CD8-positive, alpha-beta memory T cell (primary cell): ENCODE measurements around the gene CLTCL1. TPM values are rescaled to one million over a fixed set of nuclear protein-coding genes. Genes with fewer than 3 reads are reported as not detected.
A peak's percentile ranks its signal among the peaks of the same experiment; 100 is the strongest.

ENCODE experiments used
- CTCF ChIA-PET: fragments of 350-600 bp; sonication (Branson Sonifier 250); formaldehyde crosslinking; loops from one replicate; lab custom pipeline; 2021; ENCODE audit warnings: antibody characterized with exemption; lab: Charles Lee
- POLR2A ChIA-PET: fragments of 350-600 bp; sonication (Branson Sonifier 250); formaldehyde crosslinking; loops from one replicate; lab custom pipeline; 2021; ENCODE audit warnings: antibody characterized with exemption; lab: Charles Lee
- DNase-seq, 5 donors: peaks; one replicate each; pipeline versions ENCODE4 v3.0.0 to v3.0.0-alpha.2; 2020 to 2022; ENCODE audit warnings: mixed read lengths in 1 of 5
- H3K27ac ChIP-seq: one replicate; pipeline ENCODE4 v1.7.0; 2013; ENCODE audit warnings: low read depth, mild to moderate bottlenecking, low read length, moderate library complexity
- H3K27me3 ChIP-seq: 2 replicates; pipeline ENCODE4 v1.7.0; 2013; ENCODE audit warnings: low read length, mild to moderate bottlenecking; ENCODE audit not compliant: insufficient read depth, poor library complexity, severe bottlenecking
- H3K36me3 ChIP-seq: 2 replicates; pipeline ENCODE4 v1.7.0; 2013; ENCODE audit warnings: mild to moderate bottlenecking, low read length, moderate library complexity; ENCODE audit not compliant: insufficient read depth
- H3K4me1 ChIP-seq: 2 replicates; pipeline ENCODE4 v1.7.0; 2013; ENCODE audit warnings: mild to moderate bottlenecking, low read length, moderate library complexity; ENCODE audit not compliant: insufficient read depth
- H3K4me3 ChIP-seq: 2 replicates; pipeline ENCODE4 v1.7.0; 2013; ENCODE audit warnings: mild to moderate bottlenecking, low read length
- H3K9me3 ChIP-seq: 2 replicates; pipeline ENCODE4 v1.7.0; 2013; ENCODE audit warnings: mild to moderate bottlenecking, low read length
- H3K27ac Mint-ChIP-seq, 8 donors: one replicate each; pipeline ENCODE4 v1.8.0; 2020 to 2021; ENCODE audit warnings: mixed read lengths in 8 of 8, mild to moderate bottlenecking in 6 of 8, inconsistent platforms in 3 of 8, moderate library complexity in 3 of 8
- H3K27me3 Mint-ChIP-seq, 2 donors: one replicate each; pipeline ENCODE4 v1.8.0; 2020 to 2021; ENCODE audit warnings: mixed read lengths in 2 of 2, mild to moderate bottlenecking in 1 of 2, moderate library complexity in 1 of 2
- H3K36me3 Mint-ChIP-seq, 3 donors: one replicate each; pipeline ENCODE4 v1.8.0; 2020 to 2021; ENCODE audit warnings: mixed read lengths in 3 of 3, inconsistent platforms in 1 of 3, mild to moderate bottlenecking in 1 of 3
- H3K4me1 Mint-ChIP-seq, 3 donors: one replicate each; pipeline ENCODE4 v1.8.0; 2020 to 2021; ENCODE audit warnings: mixed read lengths in 3 of 3, inconsistent platforms in 1 of 3, mild to moderate bottlenecking in 1 of 3
- H3K4me3 Mint-ChIP-seq, 7 donors: one replicate each; pipeline ENCODE4 v1.8.0; 2020 to 2021; ENCODE audit warnings: mixed read lengths in 7 of 7, mild to moderate bottlenecking in 6 of 7, moderate library complexity in 4 of 7, inconsistent platforms in 2 of 7
- H3K9me3 Mint-ChIP-seq, 5 donors: one replicate each; pipeline ENCODE4 v1.8.0; 2020 to 2022; ENCODE audit warnings: mixed read lengths in 5 of 5, mild to moderate bottlenecking in 3 of 5, moderate library complexity in 2 of 5, inconsistent platforms in 1 of 5
- polyA plus RNA-seq: library from polyadenylated mRNA; unstranded; fragments of 300-500 nt; fragmentation: Illumina TruSeq; gene quantifications from one replicate; pipeline ENCODE4 v1.2.3, GENCODE V29; 2021
- total RNA-seq, 2 experiments: library from RNA; stranded (reverse); gene quantifications; one replicate each; pipeline ENCODE4 v1.2.3, GENCODE V29; 2021

Gene CLTCL1
- total and polyA plus RNA-seq, 3 experiments from 2014 or later: 0.51 to 0.88 (median 0.58) TPM

- Mint-ChIP-seq H3K4me1 (peaks cover 16 to 40% (median 22%) of the 10 kb centered on the region in 3 donors), H3K27me3 (no peaks in the 10 kb centered on the region), H3K36me3 (peaks cover 0 to 5% (median 0%) of the 10 kb centered on the region in 3 donors), H3K9me3 (no peaks in the 10 kb centered on the region), H3K4me3 (peak overlapping the region; percentile 59 to 71 (median 66)), H3K27ac (peak overlapping the region in 5 of 8 donors; percentile 54 to 90 (median 82))
- Histone ChIP-seq H3K27ac (peak overlapping the region; percentile 7), H3K9me3 (no peaks in the 10 kb centered on the region), H3K4me1 (peaks cover 27% of the 10 kb centered on the region), H3K4me3 (no peak overlapping the region), H3K36me3 (peaks cover 5% of the 10 kb centered on the region), H3K27me3 (no peaks in the 10 kb centered on the region)
- no peak for DNase-seq
- ChIA-PET CTCF (no interaction called here), POLR2A (no interaction called here)
These were observed 114.8 kb downstream of the CLTCL1 start for GRCh38 chr22:19176732-19177131.

GRCh38 chr22:19176175-19176643, 115.3 kb downstream of the CLTCL1 start:
- no peaks in the 10 kb centered on the region for H3K9me3 Mint-ChIP-seq
- CTCF ChIA-PET: no interaction called here
- no peaks in the 10 kb centered on the region for H3K27me3 Mint-ChIP-seq
- Histone ChIP-seq H3K27ac (peak overlapping the region; percentile 7), H3K4me1 (peaks cover 27% of the 10 kb centered on the region), H3K36me3 (peaks cover 5% of the 10 kb centered on the region), H3K4me3 (no peak overlapping the region), H3K27me3 (no peaks in the 10 kb centered on the region), H3K9me3 (no peaks in the 10 kb centered on the region)
- peaks cover 16 to 43% (median 22%) of the 10 kb centered on the region in 3 donors for H3K4me1 Mint-ChIP-seq
- H3K4me3 Mint-ChIP-seq: peak overlapping the region; percentile 17 to 71 (median 66)
- peaks cover 0 to 9% (median 0%) of the 10 kb centered on the region in 3 donors for H3K36me3 Mint-ChIP-seq
- POLR2A ChIA-PET: no interaction called here
- no peak for DNase-seq
- H3K27ac Mint-ChIP-seq: peak overlapping the region in 4 of 8 donors; percentile 45 to 70 (median 60)

- H3K9me3 Mint-ChIP-seq: no peaks in the 10 kb centered on the region
- CTCF ChIA-PET: interaction anchor here (1.5 kb wide), 1 partner anchor 31 kb away, joined by 4 read pairs; the partner anchor contains the start of gene ESS2
- H3K36me3 Mint-ChIP-seq: peaks cover 0 to 14% (median 0%) of the 10 kb centered on the region in 3 donors
- DNase-seq: no peak
- POLR2A ChIA-PET: no interaction called here
- no peaks in the 10 kb centered on the region for H3K27me3 Mint-ChIP-seq
- H3K4me1 Mint-ChIP-seq: peaks cover 19 to 46% (median 25%) of the 10 kb centered on the region in 3 donors
- Histone ChIP-seq H3K27ac (no peak overlapping the region), H3K27me3 (no peaks in the 10 kb centered on the region), H3K36me3 (peaks cover 5% of the 10 kb centered on the region), H3K4me1 (peaks cover 32% of the 10 kb centered on the region), H3K4me3 (no peak overlapping the region), H3K9me3 (no peaks in the 10 kb centered on the region)
- H3K27ac Mint-ChIP-seq: peak overlapping the region in 5 of 8 donors; percentile 14 to 82 (median 58)
- peak overlapping the region; percentile 17 to 64 (median 30) for H3K4me3 Mint-ChIP-seq
These were observed 115.8 kb downstream of the CLTCL1 start for GRCh38 chr22:19175602-19176174.

- CTCF ChIA-PET: interaction anchor here (1.5 kb wide), 1 partner anchor 31 kb away, joined by 4 read pairs; the partner anchor contains the start of gene ESS2
- H3K27me3 ChIP-seq: peaks cover under 1% of the 10 kb centered on the region
- peak overlapping the region in 3 of 8 donors; percentile 5 to 60 (median 45) for H3K27ac Mint-ChIP-seq
- POLR2A ChIA-PET: no interaction called here
- peak overlapping the region in 2 of 7 donors; percentile 19 to 61 for H3K4me3 Mint-ChIP-seq
- no peaks in the 10 kb centered on the region for H3K9me3 ChIP-seq
- H3K9me3 Mint-ChIP-seq: no peaks in the 10 kb centered on the region
- H3K27ac ChIP-seq: no peak overlapping the region
- peaks cover 37% of the 10 kb centered on the region for H3K4me1 ChIP-seq
- no peak for DNase-seq
- H3K27me3 Mint-ChIP-seq: peaks cover 3 to 4% of the 10 kb centered on the region in 2 donors
- H3K36me3 ChIP-seq: peaks cover 5% of the 10 kb centered on the region
- peaks cover 24 to 52% (median 29%) of the 10 kb centered on the region in 3 donors for H3K4me1 Mint-ChIP-seq
- peaks cover 0 to 14% (median 0%) of the 10 kb centered on the region in 3 donors for H3K36me3 Mint-ChIP-seq
- H3K4me3 ChIP-seq: no peak overlapping the region
These were observed 116.4 kb downstream of the CLTCL1 start for GRCh38 chr22:19175026-19175601.

GRCh38 chr22:19174106-19175025, 117.2 kb downstream of the CLTCL1 start:
- Histone ChIP-seq H3K4me1 (peaks cover 40% of the 10 kb centered on the region), H3K36me3 (peaks cover 5% of the 10 kb centered on the region), H3K27me3 (peaks cover 8% of the 10 kb centered on the region), H3K9me3 (no peaks in the 10 kb centered on the region), H3K27ac (no peak overlapping the region), H3K4me3 (no peak overlapping the region)
- ChIA-PET CTCF (interaction anchor here (1.5 kb wide), 1 partner anchor 30 kb away, joined by 4 read pairs; the partner anchor contains the start of gene ESS2), POLR2A (no interaction called here)
- Mint-ChIP-seq H3K9me3 (no peaks in the 10 kb centered on the region), H3K27me3 (peaks cover 3 to 7% of the 10 kb centered on the region in 2 donors), H3K4me1 (peaks cover 24 to 53% (median 28%) of the 10 kb centered on the region in 3 donors), H3K4me3 (peak overlapping the region in 2 of 7 donors; percentile 32 to 94), H3K27ac (peak overlapping the region in 3 of 8 donors; percentile 1 to 94 (median 71)), H3K36me3 (peaks cover 0 to 14% (median 0%) of the 10 kb centered on the region in 3 donors)
- no peak for DNase-seq

GRCh38 chr22:19173047-19174035, 118.2 kb downstream of the CLTCL1 start:
- Mint-ChIP-seq H3K9me3 (no peaks in the 10 kb centered on the region), H3K4me1 (peaks cover 23 to 58% (median 25%) of the 10 kb centered on the region in 3 donors), H3K36me3 (peaks cover 0 to 11% (median 0%) of the 10 kb centered on the region in 3 donors), H3K27ac (peak overlapping the region; percentile 65 to 97 (median 93)), H3K4me3 (peak overlapping the region; percentile 79 to 95 (median 93)), H3K27me3 (peaks cover 11 to 17% of the 10 kb centered on the region in 2 donors)
- Histone ChIP-seq H3K27ac (peak overlapping the region; percentile 97), H3K27me3 (peaks cover 18% of the 10 kb centered on the region), H3K9me3 (no peaks in the 10 kb centered on the region), H3K4me3 (peak overlapping the region; percentile 93), H3K36me3 (peaks cover 5% of the 10 kb centered on the region), H3K4me1 (peaks cover 37% of the 10 kb centered on the region)
- CTCF ChIA-PET: no interaction called here
- POLR2A ChIA-PET: interaction anchor here (0.6 kb wide), 1 partner anchor 8 kb away, joined by 3 read pairs; no protein-coding TSS in a partner anchor
- DNase-seq: no peak
